HG02588 (cell line): ENCODE data around the gene TSPAN10.
"Not testable (repeated sequence)": the region's sequence is repeated elsewhere in the genome, so short reads cannot be mapped to it uniquely, and the experiment has no call there.

Experiments used
- ATAC-seq: cut with Tn5 transposase; IDR thresholded peaks from one replicate; pipeline ENCODE4 v1.9.1; 2021; ENCODE audit warnings: mild to moderate bottlenecking, moderate library complexity; ENCODE audit not compliant: unreplicated experiment

The TSPAN10 gene

DNA sequence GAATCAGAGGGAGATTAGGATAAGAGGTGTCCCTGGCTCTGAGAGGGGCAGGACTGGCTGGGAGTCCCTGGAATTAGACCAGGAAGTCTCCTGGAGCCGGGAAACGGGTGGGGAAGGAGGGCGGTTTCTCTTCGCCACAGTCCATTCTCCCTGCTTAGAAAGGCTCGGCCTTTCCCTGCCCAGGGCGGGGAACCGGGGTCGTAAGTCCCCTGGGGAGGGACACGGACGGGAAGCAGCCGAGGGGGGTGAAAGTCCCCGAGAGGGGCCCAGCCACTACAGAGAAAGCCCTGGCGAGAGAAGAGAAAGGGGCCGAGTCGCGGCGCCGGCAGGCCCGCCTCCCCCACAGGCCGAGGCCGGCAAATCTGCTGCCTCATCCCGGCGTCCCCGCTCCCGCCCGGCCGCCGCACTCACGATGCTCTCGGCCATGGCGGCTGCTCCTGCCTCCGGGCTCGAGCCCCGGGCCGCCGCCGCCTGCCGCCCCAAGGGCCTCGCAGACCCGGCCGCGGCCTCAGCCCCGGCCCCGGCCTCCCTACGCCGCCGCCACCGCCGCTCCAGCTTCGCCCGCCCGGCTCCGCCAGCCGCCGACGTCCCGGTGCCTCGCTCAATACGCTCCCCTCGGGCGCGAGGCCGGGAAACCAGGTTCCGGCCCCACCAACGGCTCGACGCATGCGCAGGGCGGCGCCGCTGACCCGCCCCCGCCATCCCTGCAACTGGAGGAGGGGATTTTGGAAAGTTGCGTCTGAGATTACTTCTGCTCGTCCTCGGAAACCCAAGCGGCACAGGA, at the start of gene TSPAN10, which contains the start of gene NPLOC4:
TSS of gene TSPAN10 (plus strand) at position 692 of the 784 bp plus-strand sequence. CDS start 5,217 bp downstream, outside the sequence.
TSS of gene NPLOC4 (minus strand) at position 608 of the 784 bp plus-strand sequence. CDS start at position 426, 182 bp downstream.
- ATAC-seq = peak; percentile 85

DNA sequence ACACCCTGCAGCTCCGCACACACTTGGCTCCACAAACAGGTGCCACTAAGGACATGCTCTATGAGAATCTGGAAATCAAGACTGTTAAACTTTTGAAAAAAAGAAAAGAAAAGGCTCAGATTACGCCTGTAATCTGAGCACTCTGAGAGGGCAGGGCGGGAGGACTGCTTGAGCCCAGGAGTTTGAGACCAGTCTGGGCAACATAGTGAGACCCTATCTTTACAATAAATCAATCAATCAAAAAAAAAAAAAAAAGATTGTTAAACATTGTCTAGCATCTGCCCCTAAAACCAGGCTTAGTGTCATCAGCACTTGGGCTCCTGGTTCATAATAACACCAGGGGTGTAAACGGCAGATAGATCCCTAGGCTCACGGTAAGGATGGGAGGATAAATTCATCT, 47.4 kb upstream of the TSPAN10 start:
- ATAC-seq = no peak

DNA sequence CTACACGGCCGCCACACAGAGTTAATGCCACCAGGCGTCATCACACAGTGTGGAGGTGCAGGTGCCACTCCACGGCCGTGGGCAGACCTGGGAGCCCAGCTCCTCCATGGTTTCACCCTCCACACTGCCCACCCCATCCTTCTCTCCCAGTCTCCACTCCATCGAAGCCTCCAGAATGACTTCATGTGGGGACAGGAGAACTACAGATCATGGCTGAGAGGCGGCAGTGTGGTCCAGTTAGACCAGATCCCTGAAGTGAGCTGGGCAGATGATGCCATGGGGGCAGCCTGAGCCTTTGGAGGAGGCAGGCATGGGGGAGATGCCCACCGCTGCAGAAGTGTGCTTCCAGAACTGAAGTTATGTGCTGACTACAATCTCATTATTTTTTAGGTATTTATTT, 46.9 kb upstream of the TSPAN10 start:
- no peak for ATAC-seq

DNA sequence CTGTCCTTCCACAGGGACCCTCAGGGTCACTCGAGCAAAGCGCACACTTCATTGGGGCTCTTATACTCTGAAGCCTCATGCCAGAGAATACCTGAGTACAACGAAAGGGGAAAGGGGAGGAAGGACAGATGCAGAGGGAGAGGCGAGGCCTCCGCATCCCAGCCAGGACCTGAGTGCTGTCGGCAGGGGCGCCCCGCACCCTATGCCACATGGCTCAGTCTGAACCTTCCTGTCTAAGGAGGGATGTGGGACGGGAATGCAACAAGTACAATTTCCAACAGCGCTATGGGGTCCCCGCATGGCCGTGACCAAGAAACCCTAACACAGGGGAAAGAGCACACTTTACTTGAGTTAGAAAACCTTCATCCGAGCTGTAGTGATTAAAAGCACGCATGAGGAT, 45.0 kb upstream of the TSPAN10 start:
- ATAC-seq = no peak

DNA sequence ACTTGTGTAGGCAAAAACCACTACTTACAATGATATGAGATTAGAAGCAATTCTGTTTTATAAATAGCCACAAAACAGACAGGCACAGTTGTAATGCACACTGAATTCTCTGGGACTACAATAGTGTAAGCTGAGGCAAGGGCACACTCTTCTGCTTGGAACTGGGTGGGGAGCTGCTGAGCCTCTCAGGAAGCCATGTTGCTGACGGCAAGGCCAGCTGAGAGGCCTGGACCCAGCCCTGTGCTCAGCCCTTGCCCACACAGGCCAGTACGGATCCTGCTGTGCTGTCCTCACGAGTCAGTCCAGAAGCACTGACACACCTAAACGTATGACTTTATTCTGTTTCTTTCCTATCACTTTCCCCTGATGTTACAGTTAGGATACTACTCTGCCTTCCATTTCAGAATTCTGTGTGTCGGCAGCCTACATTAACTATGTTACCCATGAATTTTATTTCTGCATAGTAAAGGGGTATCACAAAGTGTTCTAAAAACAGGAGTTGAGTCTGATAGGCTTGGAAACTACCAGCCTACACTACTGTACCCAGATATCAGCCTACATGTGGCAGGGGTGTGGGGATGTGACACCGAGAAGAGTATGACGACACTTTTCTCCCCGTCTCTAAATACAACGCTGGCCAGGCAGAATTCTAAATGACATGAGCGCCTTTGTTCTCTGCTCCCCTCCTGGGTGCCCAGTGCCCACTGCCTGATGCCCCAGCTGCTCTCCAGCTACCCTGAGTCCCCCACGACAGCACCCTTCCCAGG, 43.7 kb upstream of the TSPAN10 start:
- no peak for ATAC-seq

DNA sequence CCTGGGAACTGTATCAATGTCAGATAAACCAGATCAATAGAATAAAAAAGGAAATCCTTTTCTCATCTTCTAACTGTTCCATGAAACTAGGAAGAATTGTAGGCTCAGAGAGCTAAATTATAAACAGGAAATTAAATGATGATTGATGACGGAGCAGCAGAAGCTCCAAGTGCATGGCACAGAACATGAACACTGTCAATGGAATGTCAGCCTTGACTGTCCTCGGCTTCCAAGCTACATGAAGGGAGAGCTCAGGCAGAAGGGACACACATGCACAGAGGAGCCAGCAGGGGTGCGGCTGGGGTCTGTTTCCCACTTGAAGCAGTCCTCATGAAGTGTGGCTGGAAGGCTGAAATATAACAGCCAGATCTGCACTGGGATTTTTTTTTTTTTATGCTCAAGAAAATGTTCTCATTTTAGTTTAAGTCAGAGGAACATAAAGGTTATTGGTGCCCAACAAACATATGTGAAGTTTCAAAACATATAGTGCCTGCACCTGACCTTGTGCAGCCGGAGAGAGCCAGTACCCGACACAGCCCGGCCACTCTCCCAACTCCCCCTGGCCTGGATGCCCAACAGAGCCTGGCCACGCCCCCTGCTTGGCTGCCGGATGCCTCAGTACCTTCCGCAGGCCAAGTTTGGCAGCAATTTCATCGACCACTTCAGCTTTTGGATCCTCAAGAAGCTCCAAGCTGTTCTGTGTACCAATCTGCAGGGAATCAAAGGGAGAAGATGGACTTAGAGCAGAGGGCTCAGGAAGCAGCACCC, 37.1 kb upstream of the TSPAN10 start:
- ATAC-seq = no peak

DNA sequence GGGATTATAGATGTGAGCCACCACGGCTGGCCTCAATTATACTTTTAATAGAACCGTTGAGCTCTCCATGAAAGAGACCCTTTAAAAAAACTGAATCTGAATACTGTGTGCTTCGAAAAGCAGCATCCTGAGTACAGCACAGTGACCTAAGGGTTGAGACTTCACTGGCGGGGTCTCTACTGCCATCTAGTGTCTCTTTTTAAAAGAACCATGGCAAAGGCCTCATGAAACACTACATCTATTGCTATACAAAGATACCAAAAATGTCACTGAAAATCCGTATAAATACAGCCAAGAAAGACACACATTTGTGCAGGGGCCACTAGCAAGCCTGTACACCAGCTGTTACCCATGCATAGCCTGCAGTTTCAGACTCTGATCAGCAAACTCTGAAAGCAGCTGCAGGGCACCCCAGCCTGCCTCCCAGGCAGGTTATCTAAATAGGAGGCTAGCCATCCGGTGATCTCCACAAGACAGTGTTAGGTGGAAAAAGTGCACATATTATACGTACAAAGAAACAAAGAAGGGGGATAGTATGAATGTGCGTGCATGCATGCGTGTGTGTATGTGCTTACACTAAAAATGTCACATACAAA, 35.4 kb upstream of the TSPAN10 start:
- ATAC-seq = no peak

DNA sequence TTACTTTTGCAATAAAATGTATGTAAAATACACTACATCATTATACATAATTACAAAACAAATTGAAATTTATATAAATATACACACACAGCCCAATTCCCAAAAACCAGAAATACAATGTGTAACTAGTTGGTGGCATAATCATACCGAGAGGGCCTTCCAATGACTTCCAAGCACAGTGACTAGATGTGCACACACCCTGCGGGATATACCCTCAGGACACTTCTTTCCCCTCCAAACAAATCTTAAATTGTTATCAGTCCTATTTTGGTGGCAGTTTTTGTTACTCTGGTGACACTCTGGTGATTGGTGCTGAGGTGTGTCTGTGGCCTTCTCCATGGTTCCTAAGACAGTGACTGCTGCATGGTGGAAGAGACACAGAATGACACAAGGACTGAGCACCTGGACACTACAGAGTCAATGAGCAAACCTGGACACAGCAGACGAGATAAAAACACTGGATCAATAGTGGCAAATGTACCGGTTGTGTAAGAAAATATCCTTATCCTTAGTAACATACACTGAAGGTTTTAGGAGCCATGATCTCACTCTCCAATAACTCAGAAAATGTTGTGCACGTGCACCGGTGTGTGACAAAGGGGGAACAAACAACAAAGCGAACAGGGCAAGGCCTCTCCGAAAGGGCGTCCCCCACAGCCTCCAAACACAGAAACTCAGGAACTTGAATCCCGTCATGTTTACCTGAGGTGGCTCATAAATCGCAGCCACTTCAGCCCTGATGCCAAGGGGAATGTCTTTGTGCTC, 33.0 kb upstream of the TSPAN10 start:
- no peak for ATAC-seq

DNA sequence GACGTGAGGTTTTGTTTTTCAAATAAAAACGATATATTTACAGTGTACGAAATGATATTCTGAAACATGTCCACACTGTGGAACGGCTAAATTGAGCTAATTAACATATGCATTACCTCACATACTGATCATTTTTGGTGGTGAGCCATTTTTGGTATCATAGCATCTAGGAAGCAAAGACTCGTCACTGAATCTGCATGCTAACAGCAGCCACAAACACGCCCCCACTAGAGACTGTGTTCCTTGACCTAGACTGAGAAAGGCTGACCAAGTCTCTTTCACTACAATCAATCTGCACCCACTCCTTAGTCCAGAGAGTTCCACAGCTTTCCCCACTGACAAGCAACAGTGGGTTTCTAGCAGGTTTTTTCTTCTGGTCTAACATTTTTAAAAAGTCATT, 29.6 kb upstream of the TSPAN10 start:
- ATAC-seq = no peak

DNA sequence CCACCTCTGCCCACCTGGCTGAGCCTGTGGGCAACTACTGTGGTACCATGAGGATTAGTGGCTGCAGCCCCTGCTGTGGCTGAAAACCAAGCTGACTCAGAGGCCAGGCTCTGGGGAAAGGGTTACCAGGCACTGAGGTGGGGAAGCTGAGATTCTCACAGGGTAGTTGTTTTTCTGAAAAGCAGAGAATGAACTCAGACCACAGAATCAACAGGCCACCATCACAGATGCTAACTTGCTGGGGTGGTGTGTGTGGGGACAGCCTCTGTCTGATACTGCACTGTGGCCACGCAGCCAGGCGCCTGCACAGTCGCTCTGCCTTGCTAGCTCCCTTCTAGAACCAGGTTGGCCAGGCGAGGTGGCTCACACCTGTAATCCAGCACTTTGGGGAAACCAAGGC, 28.9 kb upstream of the TSPAN10 start:
- ATAC-seq = no peak

DNA sequence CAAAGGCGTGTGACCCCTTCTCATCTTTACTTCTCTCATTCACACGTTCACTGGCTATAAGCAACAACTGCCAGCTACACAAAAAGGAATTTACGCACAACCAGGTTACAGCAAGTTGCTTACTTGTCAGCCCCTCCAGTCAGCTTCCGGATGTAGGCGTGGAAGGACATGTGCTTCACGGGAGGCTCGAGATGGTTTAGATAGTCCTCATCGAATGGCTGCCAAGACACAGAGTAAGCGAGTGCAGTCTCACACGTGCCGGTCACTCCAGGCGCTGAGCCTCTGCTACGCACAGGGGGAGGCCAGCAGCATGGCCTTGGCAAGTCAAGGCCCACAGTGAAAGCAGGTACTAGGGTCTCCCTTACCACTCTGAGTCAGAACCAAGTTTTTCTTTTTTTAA, 28.4 kb upstream of the TSPAN10 start:
- no peak for ATAC-seq

DNA sequence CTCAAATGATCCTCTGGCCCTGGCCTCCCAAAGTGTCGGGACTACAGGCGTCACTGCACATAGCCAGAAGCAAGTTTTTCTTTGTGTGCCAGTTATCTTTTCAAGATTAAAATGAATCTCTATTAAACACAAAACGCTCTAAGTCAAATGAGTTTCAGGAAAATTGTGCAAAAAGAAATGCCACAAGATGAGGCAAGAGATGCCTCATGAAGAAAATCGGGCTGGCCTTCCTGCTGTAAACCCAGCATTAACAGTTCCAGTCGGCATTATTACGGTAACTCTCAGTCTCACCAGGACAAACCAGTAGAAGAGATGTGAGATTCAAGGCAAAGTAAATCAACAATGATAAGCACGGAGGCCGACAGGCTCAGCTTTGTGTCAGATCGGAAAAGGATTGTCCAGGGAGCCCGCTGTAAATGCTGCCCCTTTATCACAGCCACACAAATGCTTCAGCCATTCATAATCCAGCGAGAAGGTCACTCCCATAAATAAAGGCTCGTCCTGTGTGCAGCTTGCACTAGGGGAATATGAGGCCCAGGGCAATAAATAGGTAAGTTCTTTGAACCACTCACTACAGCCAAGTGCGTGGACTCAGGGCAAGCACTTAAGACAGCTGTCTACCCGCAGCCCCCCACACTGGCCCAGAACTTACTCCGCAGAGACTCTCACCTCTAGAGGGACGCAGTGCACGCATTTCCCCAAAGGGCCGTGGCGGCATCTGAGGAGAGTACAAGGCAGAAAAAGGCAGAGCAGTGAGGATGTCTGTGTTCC, 27.3 kb upstream of the TSPAN10 start:
- ATAC-seq = no peak

DNA sequence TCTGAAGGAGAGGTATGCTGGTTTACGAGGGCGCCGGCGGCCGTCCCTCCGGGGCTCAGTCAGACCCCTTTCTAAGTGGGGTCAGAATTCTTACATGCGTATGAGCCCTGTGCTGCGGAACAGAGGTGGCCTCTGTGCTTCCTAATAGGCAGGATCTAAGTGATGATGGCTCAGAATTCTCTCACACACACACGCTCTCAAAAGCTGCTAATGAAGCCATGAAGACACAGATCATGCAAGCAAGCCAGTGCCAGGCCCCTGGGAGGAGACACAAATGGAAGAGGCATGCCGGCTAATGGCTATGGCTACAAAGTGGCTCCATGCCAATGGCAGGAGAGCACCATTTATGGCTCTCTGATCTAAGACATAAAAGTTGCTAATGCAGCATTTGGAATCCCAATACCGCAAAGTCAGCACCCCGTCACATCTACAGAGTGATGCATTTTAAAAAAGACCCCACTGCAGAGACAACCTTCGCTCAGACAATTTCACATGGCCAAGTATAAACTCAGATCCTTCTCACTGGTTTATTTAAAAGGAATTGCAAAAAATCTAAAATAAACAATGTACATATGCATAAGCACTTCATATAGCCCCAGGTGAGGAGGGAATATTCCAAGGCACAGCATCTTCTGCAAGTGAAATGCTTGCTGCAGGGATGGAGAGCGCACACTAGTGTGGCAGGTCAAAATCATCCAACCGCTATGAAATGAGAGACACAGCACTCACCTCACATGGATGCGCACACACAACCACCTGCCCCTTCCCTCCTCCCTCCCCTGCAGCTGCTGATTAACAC, 24.6 kb upstream of the TSPAN10 start:
- no peak for ATAC-seq

DNA sequence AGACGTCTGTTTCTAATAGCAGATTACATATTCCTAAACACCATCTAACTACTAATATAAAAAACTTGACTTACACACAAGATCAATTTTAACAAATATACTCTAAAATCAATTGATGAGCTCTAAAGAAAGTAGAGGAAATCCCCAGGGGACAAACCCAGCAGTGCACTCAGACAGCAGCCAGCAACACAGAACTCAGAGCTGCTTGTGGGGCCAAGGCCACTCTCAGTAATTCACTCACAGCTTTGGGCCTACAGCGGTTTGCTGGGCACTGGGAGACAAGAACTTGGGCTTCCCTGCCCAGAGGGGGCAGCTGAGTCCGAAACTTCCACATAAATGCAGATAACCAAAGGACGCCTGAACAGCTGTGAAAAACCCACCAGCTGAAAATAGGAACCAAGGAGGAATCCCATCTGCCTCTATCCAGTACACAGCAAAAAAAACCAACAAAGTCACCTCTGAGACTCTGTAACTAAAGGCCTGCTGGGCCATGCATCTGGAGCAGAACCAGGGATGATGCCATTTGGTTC, 21.5 kb upstream of the TSPAN10 start:
- ATAC-seq = no peak

DNA sequence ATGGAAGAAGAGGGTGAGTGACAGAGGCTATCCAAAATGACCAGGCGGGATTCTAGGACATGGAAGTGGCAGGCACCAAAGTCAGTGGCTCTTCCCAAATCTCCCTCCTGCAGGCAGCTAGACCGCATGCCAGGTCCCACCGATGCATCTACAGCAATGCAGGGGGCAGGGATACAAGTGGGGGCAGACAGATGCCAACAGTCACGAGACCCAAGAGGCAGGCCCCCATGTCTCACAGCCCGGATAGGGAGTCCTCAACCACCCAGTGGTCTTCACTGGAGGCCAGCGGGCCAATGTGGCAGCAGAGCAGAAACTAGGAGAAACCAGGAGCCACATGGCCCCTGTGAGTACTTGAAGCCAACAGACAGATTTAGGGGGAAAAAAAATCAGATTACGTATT, 20.1 kb upstream of the TSPAN10 start:
- ATAC-seq = no peak

DNA sequence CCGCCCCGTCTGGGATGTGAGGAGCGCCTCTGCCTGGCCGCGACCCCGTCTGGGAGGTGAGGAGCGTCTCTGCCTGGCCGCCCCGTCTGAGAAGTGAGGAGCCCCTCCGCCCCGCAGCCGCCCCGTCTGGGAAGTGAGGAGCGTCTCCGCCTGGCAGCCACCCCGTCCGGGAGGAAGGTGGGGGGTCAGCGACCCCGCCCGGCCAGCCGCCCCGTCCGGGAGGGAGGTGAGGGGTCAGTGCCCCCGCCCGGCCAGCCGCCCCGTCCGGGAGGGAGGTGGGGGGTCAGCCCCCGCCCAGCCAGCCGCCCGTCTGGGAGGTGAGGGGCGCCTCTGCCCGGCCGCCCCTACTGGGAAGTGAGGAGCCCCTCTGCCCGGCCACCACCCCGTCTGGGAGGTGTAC, 18.7 kb upstream of the TSPAN10 start:
- not testable (repeated sequence) for ATAC-seq

DNA sequence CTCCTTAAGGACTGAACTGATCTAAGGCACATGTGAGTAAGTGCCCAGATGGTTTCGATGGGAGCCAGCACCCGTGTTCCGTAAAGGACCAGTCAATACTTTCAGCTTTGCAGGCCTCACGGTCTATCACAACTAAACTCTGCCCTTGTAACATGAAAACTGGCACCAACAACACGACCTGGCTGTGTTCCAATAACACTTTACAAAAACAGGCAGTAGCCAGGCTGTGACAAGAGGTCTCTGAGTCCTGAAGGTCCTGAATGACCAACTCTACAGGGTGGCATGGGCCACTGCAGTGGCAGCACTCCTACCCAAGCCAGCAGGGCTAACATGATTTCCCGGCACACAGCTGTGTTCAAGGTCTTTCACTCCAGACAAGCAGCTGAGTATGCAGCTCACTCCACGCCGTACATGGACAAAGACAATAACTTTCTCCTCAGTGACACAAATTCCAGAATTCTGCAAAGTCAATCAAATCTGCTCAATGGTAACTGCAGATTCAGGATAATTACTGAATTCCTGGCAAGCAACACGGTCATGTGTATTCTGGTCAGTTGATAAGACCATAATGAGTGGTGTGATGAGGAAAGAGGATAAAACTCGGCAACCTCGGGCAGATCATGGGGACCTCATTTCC, 15.4 kb upstream of the TSPAN10 start:
- no peak for ATAC-seq

DNA sequence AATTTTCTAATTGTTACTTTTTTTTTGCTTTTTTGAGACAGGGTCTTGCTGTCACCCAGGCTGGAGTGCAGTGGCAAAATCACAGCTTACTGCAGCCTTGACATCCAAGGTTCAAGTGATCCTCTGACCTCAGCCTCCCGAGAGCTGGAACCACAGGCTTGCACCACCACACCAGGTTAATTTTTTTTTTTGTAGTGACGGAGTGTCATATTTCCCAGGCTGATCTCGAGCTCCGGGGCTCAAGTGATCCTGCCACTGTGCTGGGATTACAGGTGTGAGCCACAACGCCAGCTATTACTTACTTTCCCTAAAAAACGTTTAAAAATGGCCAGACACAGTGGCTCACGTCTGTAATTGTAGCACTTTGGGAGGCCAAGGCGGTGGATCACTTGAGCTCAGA, 6.7 kb upstream of the TSPAN10 start:
- ATAC-seq = no peak
